Fibroblast of lung (primary cell): Measurements from ENCODE around the gene SEC14L3. TPM values are rescaled to one million over a fixed set of nuclear protein-coding genes. Genes with fewer than 3 reads are reported as not detected.

ENCODE experiments used
- DNase-seq, 2 donors: peaks; one replicate each; pipeline versions ENCODE4 v3.0.0 to v3.0.0-alpha.2; 2010; ENCODE audit warnings: low read depth in 2 of 2
- H2AFZ ChIP-seq: 2 replicates; pipeline ENCODE4 v1.5.1; 2012; ENCODE audit warnings: low read length, control low read depth, inconsistent platforms
- H3K27ac ChIP-seq: 2 replicates; pipeline ENCODE4 v1.5.1; 2011; ENCODE audit warnings: low read length, control low read depth; ENCODE audit not compliant: insufficient read depth
- H3K27me3 ChIP-seq: 2 replicates; pipeline ENCODE4 v1.5.1; 2011; ENCODE audit warnings: mild to moderate bottlenecking, low read length; ENCODE audit not compliant: control insufficient read depth, insufficient read depth
- H3K36me3 ChIP-seq: 2 replicates; pipeline ENCODE4 v1.5.1; 2011; ENCODE audit warnings: low read length; ENCODE audit not compliant: control insufficient read depth, insufficient read depth
- H3K4me1 ChIP-seq: 2 replicates; pipeline ENCODE4 v1.5.1; 2011; ENCODE audit warnings: low read length; ENCODE audit not compliant: control insufficient read depth, insufficient read depth; ENCODE audit errors: extremely low read depth
- H3K4me2 ChIP-seq: 2 replicates; pipeline ENCODE4 v1.5.1; 2011; ENCODE audit warnings: low read length, control low read depth; ENCODE audit not compliant: insufficient read depth; ENCODE audit errors: extremely low read depth
- H3K4me3 ChIP-seq, 4 experiments: fragments of 200-600 bp in 1 of 4; sonication (generic) in 1 of 4; replicated peaks in 1 of 4; 2 replicates each; pipeline ENCODE4 v1.5.1; 2011 to 2016; ENCODE audit warnings: low read length in 4 of 4, low read depth in 3 of 4, mild to moderate bottlenecking in 3 of 4, control low read depth in 2 of 4, inconsistent platforms in 1 of 4, mixed read lengths in 1 of 4; ENCODE audit not compliant: insufficient read depth in 1 of 4; ENCODE audit errors: control extremely low read depth in 1 of 4
- H3K79me2 ChIP-seq: 2 replicates; pipeline ENCODE4 v1.5.1; 2012; ENCODE audit warnings: mild to moderate bottlenecking, low read length, inconsistent platforms; ENCODE audit not compliant: control insufficient read depth, insufficient read depth
- H3K9ac ChIP-seq: 2 replicates; pipeline ENCODE4 v1.5.1; 2011; ENCODE audit warnings: mild to moderate bottlenecking, low read length, control low read depth; ENCODE audit not compliant: insufficient read depth
- H3K9me3 ChIP-seq: 2 replicates; pipeline ENCODE4 v1.5.1; 2012; ENCODE audit warnings: low read depth, low read length; ENCODE audit not compliant: control insufficient read depth, insufficient read depth
- H4K20me1 ChIP-seq: 2 replicates; pipeline ENCODE4 v1.5.1; 2011; ENCODE audit warnings: low read length; ENCODE audit not compliant: control insufficient read depth, insufficient read depth; ENCODE audit errors: extremely low read depth
- CTCF ChIP-seq, 2 donors: IDR thresholded peaks in 1 of 2; conservative IDR thresholded peaks in 1 of 2; 1 replicate in 1 of 2; 2 replicates in 1 of 2; pipeline ENCODE4 v1.5.1; 2011 to 2012; ENCODE audit warnings: low read length in 2 of 2, control low read depth in 1 of 2, inconsistent platforms in 1 of 2, low read depth in 1 of 2, mild to moderate bottlenecking in 1 of 2
- EZH2 ChIP-seq: IDR thresholded peaks from 2 replicates; pipeline ENCODE4 v1.5.1; 2012; ENCODE audit warnings: low read length, control low read depth, mild to moderate bottlenecking; ENCODE audit errors: missing control alignments
- polyA minus RNA-seq: library from RNA; depleted of rRNA, polyadenylated mRNA; stranded (reverse); fragments of >200 nt; gene quantifications from 2 replicates; pipeline ENCODE4 v1.2.3, GENCODE V29; 2011; ENCODE audit warnings: low replicate concordance
- polyA plus RNA-seq, 2 donors: library from polyadenylated mRNA; depleted of rRNA in 1 of 2; stranded (reverse) in 1 of 2; unstranded in 1 of 2; fragments of >200 nt; gene quantifications; 2 replicates each; pipeline ENCODE4 v1.2.1, GENCODE V29; 2011 to 2012; ENCODE audit warnings: missing spikeins in 1 of 2
- total RNA-seq: library from RNA; depleted of rRNA; stranded (reverse); fragments of >200 nt; gene quantifications from 2 replicates; pipeline ENCODE4 v1.2.1, GENCODE V29; 2014

Gene SEC14L3
- not detected in 2 replicates for total RNA-seq
- not detected in 2 replicates for polyA plus RNA-seq
- not detected in 2 replicates for polyA plus RNA-seq (2012)
- not detected in 2 replicates for polyA minus RNA-seq

- no peak for DNase-seq
- H3K9me3 ChIP-seq = no peaks in the 10 kb centered on the region
- no peaks in the 10 kb centered on the region for H3K79me2 ChIP-seq
- H3K4me1 ChIP-seq = no peaks in the 10 kb centered on the region
- no peak within 1 kb of the TSS for H3K27ac ChIP-seq
- H2AFZ ChIP-seq = no peak within 1 kb of the TSS
- H4K20me1 ChIP-seq = no peaks in the 10 kb centered on the region
- no peak within 1 kb of the TSS for H3K4me2 ChIP-seq
- TF ChIP-seq EZH2 (no peak), CTCF (conservative IDR thresholded peaks at IDR 0.05 in 1 of 2, IDR thresholded peaks at IDR 0.05 in 1 of 2; ENCODE audit: low read depth in 1 of 2, low read length in 2 of 2) (no peak)
- no peak within 1 kb of the TSS for H3K4me3 ChIP-seq
- H3K9ac ChIP-seq = no peak within 1 kb of the TSS
- H3K27me3 ChIP-seq = peaks cover 33% of the 10 kb centered on the region
- no peaks in the 10 kb centered on the region for H3K36me3 ChIP-seq
Measured at GRCh38 chr22:30471616-30472318, at the start of gene SEC14L3. Gene SEC14L3, minus strand, starts transcription at chr22:30472017. Its CDS starts 59 bp downstream, at chr22:30471958.

- Histone ChIP-seq H3K9me3 (no peaks in the 10 kb centered on the region), H4K20me1 (no peaks in the 10 kb centered on the region), H3K36me3 (no peaks in the 10 kb centered on the region), H3K4me3 (no peak overlapping the region), H3K27me3 (peaks cover 4% of the 10 kb centered on the region), H2AFZ (no peak overlapping the region), H3K27ac (no peak overlapping the region), H3K4me1 (no peaks in the 10 kb centered on the region), H3K4me2 (no peak overlapping the region), H3K9ac (no peak overlapping the region), H3K79me2 (no peaks in the 10 kb centered on the region)
- TF ChIP-seq EZH2 (no peak), CTCF (conservative IDR thresholded peaks at IDR 0.05 in 1 of 2, IDR thresholded peaks at IDR 0.05 in 1 of 2; ENCODE audit: low read depth in 1 of 2, low read length in 2 of 2) (no peak)
- DNase-seq = no peak
Measured at GRCh38 chr22:30519842-30520425, 48.1 kb upstream of the SEC14L3 start.

GRCh38 chr22:30516731-30517130 lies 44.9 kb upstream of the SEC14L3 start:
- H3K27me3 ChIP-seq = peaks cover 3% of the 10 kb centered on the region
- no peaks in the 10 kb centered on the region for H3K9me3 ChIP-seq
- DNase-seq = no peak
- H4K20me1 ChIP-seq = no peaks in the 10 kb centered on the region
- no peak overlapping the region for H3K27ac ChIP-seq
- H3K79me2 ChIP-seq = no peaks in the 10 kb centered on the region
- H3K9ac ChIP-seq = no peak overlapping the region
- H3K36me3 ChIP-seq = no peaks in the 10 kb centered on the region
- H3K4me1 ChIP-seq = no peaks in the 10 kb centered on the region
- no peak for TF ChIP-seq EZH2
- TF ChIP-seq CTCF (conservative IDR thresholded peaks at IDR 0.05 in 1 of 2, IDR thresholded peaks at IDR 0.05 in 1 of 2; ENCODE audit: low read depth in 1 of 2, low read length in 2 of 2) = no peak
- H2AFZ ChIP-seq = no peak overlapping the region
- H3K4me3 ChIP-seq = no peak overlapping the region
- no peak overlapping the region for H3K4me2 ChIP-seq
